CD4-positive, alpha-beta T cell treated with Interleukin-15 for 4 hours (primary cell): ENCODE measurements around the gene CAST.
A peak's percentile ranks its signal among the peaks of the same experiment; 100 is the strongest.
"Not testable (repeated sequence)": the region's sequence is repeated elsewhere in the genome, so short reads cannot be mapped to it uniquely, and the experiment has no call there.

ENCODE experiments used
- DNase-seq: peaks from one replicate; pipeline ENCODE4 v3.0.0-alpha.2; 2020; ENCODE audit warnings: low spot score

The CAST gene

GRCh38 chr5:96714951-96715451, 52.8 kb downstream of the CAST start:
- DNase-seq = peak; percentile 74

- peak; percentile 33 for DNase-seq
These were observed 53.8 kb downstream of the CAST start for GRCh38 chr5:96716007-96716406.

- no peak for DNase-seq
These were observed 54.5 kb downstream of the CAST start for GRCh38 chr5:96716716-96717115.

GRCh38 chr5:96717874-96718273, 55.7 kb downstream of the CAST start:
- DNase-seq = no peak

GRCh38 chr5:96718635-96719077, 56.5 kb downstream of the CAST start:
- DNase-seq = no peak

- DNase-seq = no peak
These were observed 58.2 kb downstream of the CAST start for GRCh38 chr5:96720408-96720807.

GRCh38 chr5:96721351-96721977, 59.3 kb downstream of the CAST start:
- DNase-seq = no peak

GRCh38 chr5:96725257-96725656, 63.1 kb downstream of the CAST start:
- DNase-seq = no peak

- DNase-seq = no peak
These were observed 64.6 kb downstream of the CAST start for GRCh38 chr5:96726802-96727201.

- peak; percentile 12 for DNase-seq
These were observed 67.0 kb downstream of the CAST start for GRCh38 chr5:96729156-96729555.

GRCh38 chr5:96730586-96730985, 68.4 kb downstream of the CAST start:
- no peak for DNase-seq

GRCh38 chr5:96733771-96734500, 71.8 kb downstream of the CAST start:
- no peak for DNase-seq

GRCh38 chr5:96734871-96735325, 72.7 kb downstream of the CAST start:
- DNase-seq = no peak

- DNase-seq = no peak
These were observed 74.8 kb downstream of the CAST start for GRCh38 chr5:96736937-96737336.

- no peak for DNase-seq
These were observed 78.9 kb downstream of the CAST start for GRCh38 chr5:96741106-96741505.

- no peak for DNase-seq
These were observed 79.7 kb downstream of the CAST start for GRCh38 chr5:96741891-96742309.

- DNase-seq = no peak
These were observed 80.4 kb downstream of the CAST start for GRCh38 chr5:96742538-96742937.

- DNase-seq = no peak
These were observed 81.0 kb downstream of the CAST start for GRCh38 chr5:96743065-96743768.

GRCh38 chr5:96743805-96744204, 81.6 kb downstream of the CAST start:
- DNase-seq = no peak

- DNase-seq = not testable (repeated sequence)
These were observed 82.0 kb downstream of the CAST start for GRCh38 chr5:96744218-96744617.

GRCh38 chr5:96745025-96745424, 82.8 kb downstream of the CAST start:
- no peak for DNase-seq

- DNase-seq = no peak
These were observed 83.8 kb downstream of the CAST start for GRCh38 chr5:96745844-96746531.
